A673 (cell line): Measurements from ENCODE around the gene LRRC51. TPM values are rescaled to one million over a fixed set of nuclear protein-coding genes. Genes with fewer than 3 reads are reported as not detected.

Experiments
- BruUV-seq: library from RNA; stranded (reverse); fragments of 400-500 nt; replicated peaks from 2 replicates; lab custom pipeline; 2021; lab: Mats Ljungman, UMichigan
- CTCF ChIA-PET: fragments of 300-600 bp; sonication (Branson Sonifier 250); formaldehyde crosslinking; loops from one replicate; lab custom pipeline; 2022; ENCODE audit warnings: antibody characterized with exemption; lab: Charles Lee
- POLR2A ChIA-PET: fragments of 300-600 bp; sonication (Branson Sonifier 250); formaldehyde crosslinking; loops from one replicate; lab custom pipeline; 2022; ENCODE audit warnings: antibody characterized with exemption; ENCODE audit not compliant: low non-redundant PET; lab: Charles Lee
- DNase-seq: peaks from one replicate; pipeline ENCODE4 v3.0.0-alpha.2; 2015; ENCODE audit warnings: low spot score
- H3K27ac ChIP-seq: fragments of 200-600 bp; sonication (generic); 2 replicates; pipeline ENCODE4 v1.5.1; 2016; ENCODE audit warnings: mixed run types, low read depth, mild to moderate bottlenecking, mixed read lengths, antibody characterized with exemption, low read length; ENCODE audit not compliant: poor library complexity, severe bottlenecking
- H3K27me3 ChIP-seq: fragments of 200-600 bp; sonication (generic); replicated peaks from 2 replicates; pipeline ENCODE4 v1.6.1; 2017; ENCODE audit warnings: mixed run types, low read depth, mild to moderate bottlenecking, mixed read lengths, antibody characterized with exemption, low read length; ENCODE audit not compliant: insufficient read depth, poor library complexity
- H3K36me3 ChIP-seq: fragments of 200-600 bp; sonication (generic); 2 replicates; pipeline ENCODE4 v1.6.1; 2016; ENCODE audit warnings: mixed run types, mild to moderate bottlenecking, mixed read lengths, antibody characterized with exemption, low read length; ENCODE audit not compliant: insufficient read depth, poor library complexity, severe bottlenecking
- H3K4me1 ChIP-seq: fragments of 200-600 bp; sonication (generic); 2 replicates; pipeline ENCODE4 v1.6.1; 2017; ENCODE audit warnings: mixed run types, mild to moderate bottlenecking, mixed read lengths, antibody characterized with exemption, low read length; ENCODE audit not compliant: insufficient read depth, poor library complexity, severe bottlenecking
- H3K4me3 ChIP-seq: fragments of 200-600 bp; sonication (generic); 2 replicates; pipeline ENCODE4 v1.5.1; 2016; ENCODE audit warnings: low read depth, mixed run types, mild to moderate bottlenecking, mixed read lengths, low read length; ENCODE audit not compliant: poor library complexity, severe bottlenecking
- H3K9me3 ChIP-seq: fragments of 200-600 bp; sonication (generic); 2 replicates; pipeline ENCODE4 v1.6.1; 2016; ENCODE audit warnings: mixed run types, low read depth, mild to moderate bottlenecking, mixed read lengths, antibody characterized with exemption, low read length; ENCODE audit not compliant: poor library complexity, severe bottlenecking
- CTCF ChIP-seq: fragments of 300-800, 200-600 bp; sonication (generic); conservative IDR thresholded peaks from 2 replicates; pipeline ENCODE4 v1.5.1; 2017; ENCODE audit warnings: low read depth, mild to moderate bottlenecking, antibody characterized with exemption, low read length, moderate library complexity, mixed read lengths
- EZH2 ChIP-seq: fragments of 200-600 bp; sonication (generic); IDR thresholded peaks from 2 replicates; pipeline ENCODE4 v1.6.1; 2017; ENCODE audit warnings: borderline replicate concordance, low read depth, mild to moderate bottlenecking, mixed read lengths, antibody characterized with exemption, low read length; ENCODE audit not compliant: poor library complexity, severe bottlenecking
- intact Hi-C: fragments of 100-400 bp; cut with micrococcal nuclease; formaldehyde crosslinking; loops from one replicate; pipeline ENCODE4 v1.10.0; 2022; ENCODE audit not compliant: unreplicated experiment
- total RNA-seq: library from RNA; stranded (reverse); gene quantifications from 2 replicates; pipeline ENCODE4 v1.2.3, GENCODE V29; 2021

The LRRC51 gene
- total RNA-seq, 1 experiment from 2014 or later: 13.9 TPM

- POLR2A ChIA-PET: no interaction called here
- Histone ChIP-seq H3K4me3 (no peak overlapping the region), H3K27ac (no peak overlapping the region), H3K36me3 (peaks cover 21% of the 10 kb centered on the region), H3K9me3 (no peaks in the 10 kb centered on the region), H3K27me3 (no peaks in the 10 kb centered on the region), H3K4me1 (peaks cover 21% of the 10 kb centered on the region)
- TF ChIP-seq CTCF (no peak), EZH2 (no peak)
- DNase-seq: no peak
- CTCF ChIA-PET: no interaction called here
- intact Hi-C loops: no loop called here
- BruUV-seq: no TSS peak
Observed at GRCh38 chr11:72067266-72067665, 13.4 kb upstream of the LRRC51 start.

GRCh38 chr11:72067676-72068075 is 13.0 kb upstream of the LRRC51 start:
- no peaks in the 10 kb centered on the region for H3K27me3 ChIP-seq
- H3K4me3 ChIP-seq: no peak overlapping the region
- TF ChIP-seq EZH2: no peak
- TF ChIP-seq CTCF: no peak
- peaks cover 21% of the 10 kb centered on the region for H3K36me3 ChIP-seq
- no peak overlapping the region for H3K27ac ChIP-seq
- POLR2A ChIA-PET: no interaction called here
- no peaks in the 10 kb centered on the region for H3K9me3 ChIP-seq
- no peak for DNase-seq
- no TSS peak for BruUV-seq
- intact Hi-C loops: no loop called here
- peaks cover 25% of the 10 kb centered on the region for H3K4me1 ChIP-seq
- CTCF ChIA-PET: no interaction called here

- CTCF ChIA-PET: no interaction called here
- Histone ChIP-seq H3K27ac (peak overlapping the region; percentile 36), H3K27me3 (no peaks in the 10 kb centered on the region), H3K9me3 (no peaks in the 10 kb centered on the region), H3K4me1 (peaks cover 26% of the 10 kb centered on the region), H3K4me3 (no peak overlapping the region), H3K36me3 (peaks cover 13% of the 10 kb centered on the region)
- TF ChIP-seq EZH2: no peak
- no peak for TF ChIP-seq CTCF
- no peak for DNase-seq
- no TSS peak for BruUV-seq
- intact Hi-C loops: no loop called here
- POLR2A ChIA-PET: no interaction called here
Observed at GRCh38 chr11:72069200-72069599, 11.4 kb upstream of the LRRC51 start.
